Measurements from ENCODE around the gene PCDHA13.

The PCDHA13 gene

DNA sequence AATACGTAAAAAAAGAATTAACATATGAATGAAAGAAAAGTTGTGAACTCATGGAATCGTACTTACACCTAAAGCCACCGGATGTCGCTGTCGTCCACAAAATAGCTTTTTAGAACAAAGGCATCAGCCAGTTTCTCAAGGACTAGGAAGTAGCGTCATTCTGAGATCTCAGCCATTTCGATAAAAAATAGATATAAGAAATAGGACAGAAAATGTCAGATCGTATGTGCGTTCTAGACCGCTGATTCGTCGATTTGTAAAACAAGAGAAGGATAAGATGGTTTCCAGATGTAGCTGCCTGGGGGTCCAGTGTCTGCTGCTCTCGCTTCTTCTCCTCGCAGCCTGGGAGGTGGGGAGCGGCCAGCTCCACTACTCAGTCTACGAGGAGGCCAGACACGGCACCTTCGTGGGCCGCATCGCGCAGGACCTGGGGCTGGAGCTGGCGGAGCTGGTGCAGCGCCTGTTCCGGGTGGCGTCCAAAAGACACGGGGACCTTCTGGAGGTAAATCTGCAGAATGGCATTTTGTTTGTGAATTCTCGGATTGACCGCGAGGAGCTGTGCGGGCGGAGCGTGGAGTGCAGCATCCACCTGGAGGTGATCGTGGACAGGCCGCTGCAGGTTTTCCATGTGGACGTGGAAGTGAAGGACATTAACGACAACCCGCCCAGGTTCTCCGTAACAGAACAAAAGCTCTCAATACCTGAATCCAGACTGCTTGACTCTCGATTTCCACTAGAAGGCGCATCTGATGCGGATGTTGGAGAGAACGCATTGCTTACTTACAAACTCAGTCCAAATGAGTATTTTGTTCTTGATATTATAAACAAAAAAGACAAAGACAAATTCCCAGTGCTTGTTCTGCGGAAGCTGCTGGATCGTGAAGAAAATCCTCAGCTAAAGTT lies 25.9 kb upstream of the PCDHA13 start, which contains the start of gene PCDHA10:
PCDHA10 (plus strand) TSS at position 126 of the 903 bp plus-strand sequence; CDS start at position 278, 152 bp downstream.
- ChIA-PET POLR2A (interaction anchor here (1.8 kb wide), 1 partner anchor 185 kb away, joined by 9 read pairs; no protein-coding TSS in a partner anchor), CTCF (interaction anchor here (0.7 to 2.2 kb wide), 7 partner anchors 9 to 185 kb away, joined by 3 to 26 read pairs (median 4); partner anchors contain the start of gene PCDHA11)
- peak; percentile 14 for DNase-seq (ENCODE audit: extremely low spot score)
- TF ChIP-seq ZNF384 (IDR thresholded peaks at IDR 0.05) (no peak), L3MBTL2 (conservative IDR thresholded peaks at IDR 0.05) (no peak), FOXM1 (IDR thresholded peaks at IDR 0.05; ENCODE audit: borderline replicate concordance) (no peak), BHLHE40 (IDR thresholded peaks at IDR 0.05; ENCODE audit: borderline replicate concordance) (no peak), FOXA1 (IDR thresholded peaks at IDR 0.05) (no peak), SP1 (IDR thresholded peaks at IDR 0.05) (no peak), CTBP1 (IDR thresholded peaks at IDR 0.05; ENCODE audit: borderline replicate concordance) (no peak), LEF1 (IDR thresholded peaks at IDR 0.05; ENCODE audit: borderline replicate concordance) (no peak), NFRKB (IDR thresholded peaks at IDR 0.05) (no peak), TARDBP (IDR thresholded peaks at IDR 0.05) (no peak), HDGF (IDR thresholded peaks at IDR 0.05; ENCODE audit: borderline replicate concordance) (no peak), FOXK2 (IDR thresholded peaks at IDR 0.05) (no peak), ELF4 (IDR thresholded peaks at IDR 0.05) (no peak), SUZ12 (IDR thresholded peaks at IDR 0.05) (no peak)
- TF ChIP-seq, protein P1, sequence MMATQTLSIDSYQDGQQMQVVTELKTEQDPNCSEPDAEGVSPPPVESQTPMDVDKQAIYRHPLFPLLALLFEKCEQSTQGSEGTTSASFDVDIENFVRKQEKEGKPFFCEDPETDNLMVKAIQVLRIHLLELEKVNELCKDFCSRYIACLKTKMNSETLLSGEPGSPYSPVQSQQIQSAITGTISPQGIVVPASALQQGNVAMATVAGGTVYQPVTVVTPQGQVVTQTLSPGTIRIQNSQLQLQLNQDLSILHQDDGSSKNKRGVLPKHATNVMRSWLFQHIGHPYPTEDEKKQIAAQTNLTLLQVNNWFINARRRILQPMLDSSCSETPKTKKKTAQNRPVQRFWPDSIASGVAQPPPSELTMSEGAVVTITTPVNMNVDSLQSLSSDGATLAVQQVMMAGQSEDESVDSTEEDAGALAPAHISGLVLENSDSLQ (IDR thresholded peaks at IDR 0.05): no peak

DNA sequence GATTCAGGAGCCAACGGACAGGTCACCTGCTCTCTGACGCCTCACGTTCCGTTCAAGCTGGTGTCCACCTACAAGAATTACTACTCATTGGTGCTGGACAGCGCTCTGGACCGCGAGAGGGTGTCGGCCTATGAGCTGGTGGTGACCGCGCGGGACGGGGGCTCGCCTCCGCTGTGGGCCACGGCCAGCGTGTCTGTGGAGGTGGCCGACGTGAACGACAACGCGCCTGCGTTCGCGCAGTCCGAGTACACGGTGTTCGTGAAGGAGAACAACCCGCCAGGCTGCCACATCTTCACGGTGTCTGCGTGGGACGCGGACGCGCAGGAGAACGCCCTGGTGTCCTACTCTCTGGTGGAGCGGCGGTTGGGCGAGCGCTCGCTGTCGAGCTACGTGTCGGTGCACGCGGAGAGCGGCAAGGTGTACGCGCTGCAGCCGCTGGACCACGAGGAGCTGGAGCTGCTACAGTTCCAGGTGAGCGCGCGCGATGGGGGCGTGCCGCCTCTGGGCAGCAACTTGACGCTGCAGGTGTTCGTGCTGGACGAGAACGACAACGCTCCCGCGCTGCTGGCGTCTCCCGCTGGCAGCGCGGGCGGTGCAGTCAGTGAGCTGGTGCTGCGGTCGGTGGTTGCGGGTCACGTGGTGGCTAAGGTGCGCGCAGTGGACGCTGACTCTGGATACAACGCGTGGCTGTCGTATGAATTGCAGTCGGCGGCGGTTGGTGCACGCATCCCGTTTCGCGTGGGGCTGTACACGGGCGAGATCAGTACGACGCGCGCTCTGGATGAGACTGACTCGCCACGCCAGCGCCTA lies 24.5 kb upstream of the PCDHA13 start:
- CTCF ChIA-PET: interaction anchor here (1.8 to 2.0 kb wide), 2 partner anchors 8 to 183 kb away, joined by 7 to 26 read pairs; no protein-coding TSS in a partner anchor
- DNase-seq (ENCODE audit: extremely low spot score): no peak
- TF ChIP-seq LEF1 (IDR thresholded peaks at IDR 0.05; ENCODE audit: borderline replicate concordance): no peak
- TF ChIP-seq TARDBP (IDR thresholded peaks at IDR 0.05): no peak
- no peak for TF ChIP-seq BHLHE40 (IDR thresholded peaks at IDR 0.05; ENCODE audit: borderline replicate concordance)
- TF ChIP-seq ARNT (IDR thresholded peaks at IDR 0.05): no peak
- TF ChIP-seq NFRKB (IDR thresholded peaks at IDR 0.05): no peak
- TF ChIP-seq FOXM1 (IDR thresholded peaks at IDR 0.05; ENCODE audit: borderline replicate concordance): no peak
- TF ChIP-seq, protein P1 (IDR thresholded peaks at IDR 0.05): no peak
- no peak for TF ChIP-seq SP1 (IDR thresholded peaks at IDR 0.05)
- no peak for TF ChIP-seq HDGF (IDR thresholded peaks at IDR 0.05; ENCODE audit: borderline replicate concordance)
- TF ChIP-seq ELF4 (IDR thresholded peaks at IDR 0.05): no peak
- TF ChIP-seq FOXK2 (IDR thresholded peaks at IDR 0.05): no peak
- no peak for TF ChIP-seq CTBP1 (IDR thresholded peaks at IDR 0.05; ENCODE audit: borderline replicate concordance)
- no peak for TF ChIP-seq SUZ12 (IDR thresholded peaks at IDR 0.05)
- TF ChIP-seq FOXA1 (IDR thresholded peaks at IDR 0.05): no peak
- no peak for TF ChIP-seq L3MBTL2 (conservative IDR thresholded peaks at IDR 0.05)
- no peak for TF ChIP-seq ZNF384 (IDR thresholded peaks at IDR 0.05)
- POLR2A ChIA-PET: no interaction called here

DNA sequence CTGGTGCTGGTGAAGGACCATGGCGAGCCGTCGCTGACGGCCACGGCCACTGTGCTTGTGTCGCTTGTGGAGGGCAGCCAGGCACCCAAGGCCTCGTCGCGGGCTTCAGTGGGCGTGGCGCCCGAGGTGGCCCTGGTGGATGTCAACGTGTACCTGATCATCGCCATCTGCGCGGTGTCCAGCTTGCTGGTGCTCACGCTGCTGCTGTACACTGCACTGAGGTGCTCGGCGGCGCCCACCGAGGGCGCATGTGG lies 24.0 kb upstream of the PCDHA13 start:
- POLR2A ChIA-PET: no interaction called here
- CTCF ChIA-PET: no interaction called here
- DNase-seq (ENCODE audit: extremely low spot score): no peak
- TF ChIP-seq SUZ12 (IDR thresholded peaks at IDR 0.05): no peak
- no peak for TF ChIP-seq ZNF384 (IDR thresholded peaks at IDR 0.05)
- no peak for TF ChIP-seq FOXA1 (IDR thresholded peaks at IDR 0.05)
- TF ChIP-seq SP1 (IDR thresholded peaks at IDR 0.05): no peak
- TF ChIP-seq FOXM1 (IDR thresholded peaks at IDR 0.05; ENCODE audit: borderline replicate concordance): no peak
- no peak for TF ChIP-seq ARNT (IDR thresholded peaks at IDR 0.05)
- no peak for TF ChIP-seq L3MBTL2 (conservative IDR thresholded peaks at IDR 0.05)

DNA sequence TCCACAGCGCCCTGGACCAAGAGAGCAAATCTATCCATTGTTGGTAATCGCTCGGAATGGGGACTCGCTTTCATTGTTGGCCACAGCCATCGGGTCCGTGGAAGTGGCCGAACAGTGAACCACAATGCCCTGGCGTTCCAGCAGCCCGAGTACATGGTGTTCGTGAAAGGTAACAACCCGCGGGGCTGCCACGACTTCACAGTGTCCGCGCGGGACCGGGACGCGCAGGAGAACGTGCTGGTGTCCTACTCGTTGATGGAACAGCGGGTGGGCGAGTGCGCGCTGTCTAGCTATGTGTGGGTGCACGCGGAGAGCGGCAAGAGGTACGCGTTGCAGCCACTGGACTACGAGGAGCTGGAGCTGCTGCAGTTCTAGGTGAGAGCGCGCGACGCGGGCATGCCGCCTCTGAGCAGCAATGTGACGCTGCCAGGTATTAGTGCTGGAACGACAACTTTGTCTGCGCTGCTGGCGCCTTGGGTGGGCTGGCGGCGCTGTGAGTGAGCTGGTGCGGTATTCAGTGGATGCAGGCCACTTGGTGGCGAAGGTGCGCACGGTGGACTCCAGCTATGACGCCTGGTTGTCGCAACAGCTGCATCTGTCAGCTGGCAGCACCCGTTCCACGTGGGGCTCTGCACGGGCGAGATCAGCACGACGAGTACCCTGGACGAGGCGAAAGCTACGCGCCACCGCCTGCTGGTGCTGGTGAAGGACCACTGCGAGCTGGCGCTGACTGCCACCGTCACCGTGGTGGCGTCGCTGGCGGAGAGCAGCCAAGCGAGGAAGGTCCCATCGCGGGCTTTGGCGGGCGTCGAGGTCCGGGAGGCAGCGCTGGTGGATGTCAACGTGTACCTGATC lies 19.3 kb upstream of the PCDHA13 start:
- no peak for TF ChIP-seq TARDBP (IDR thresholded peaks at IDR 0.05)
- no peak for TF ChIP-seq SUZ12 (IDR thresholded peaks at IDR 0.05)
- TF ChIP-seq FOXM1 (IDR thresholded peaks at IDR 0.05; ENCODE audit: borderline replicate concordance): no peak
- TF ChIP-seq ARNT (IDR thresholded peaks at IDR 0.05): no peak
- no peak for TF ChIP-seq ELF4 (IDR thresholded peaks at IDR 0.05)
- TF ChIP-seq FOXK2 (IDR thresholded peaks at IDR 0.05): no peak
- no peak for TF ChIP-seq FOXA1 (IDR thresholded peaks at IDR 0.05)
- no peak for TF ChIP-seq CTBP1 (IDR thresholded peaks at IDR 0.05; ENCODE audit: borderline replicate concordance)
- CTCF ChIA-PET: no interaction called here
- POLR2A ChIA-PET: no interaction called here
- DNase-seq (ENCODE audit: extremely low spot score): no peak

DNA sequence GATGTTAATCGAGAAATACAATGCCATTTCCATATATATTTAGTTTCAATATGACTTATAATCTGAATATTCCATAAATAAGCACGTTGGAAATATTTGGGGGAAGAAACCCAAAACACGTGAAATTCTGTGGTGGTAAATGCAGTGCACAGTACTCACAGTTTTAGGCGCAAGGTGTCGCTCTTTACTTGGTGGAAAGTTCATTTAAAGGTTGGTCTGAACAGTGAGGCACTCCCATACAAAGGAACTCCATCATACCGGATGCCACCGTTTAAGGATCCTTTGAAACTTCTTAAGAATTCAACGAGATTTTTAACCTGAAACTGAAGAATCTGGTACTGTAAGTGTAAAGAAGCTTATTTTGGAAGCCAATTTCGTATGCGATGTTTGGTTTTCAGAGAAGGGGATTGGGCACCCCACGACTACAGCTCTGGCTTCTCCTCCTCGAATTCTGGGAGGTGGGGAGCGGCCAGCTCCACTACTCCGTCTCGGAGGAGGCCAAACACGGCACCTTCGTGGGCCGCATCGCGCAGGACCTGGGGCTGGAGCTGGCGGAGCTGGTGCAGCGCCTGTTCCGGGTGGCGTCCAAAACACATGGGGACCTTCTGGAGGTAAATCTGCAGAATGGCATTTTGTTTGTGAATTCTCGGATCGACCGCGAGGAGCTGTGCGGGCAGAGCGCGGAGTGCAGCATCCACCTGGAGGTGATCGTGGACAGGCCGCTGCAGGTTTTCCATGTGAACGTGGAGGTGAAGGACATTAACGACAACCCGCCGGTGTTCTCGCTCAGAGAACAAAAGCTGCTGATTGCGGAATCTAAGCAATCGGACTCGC lies 13.0 kb upstream of the PCDHA13 start, which contains the start of gene PCDHA11:
PCDHA11 (plus strand) TSS at position 237 of the 834 bp plus-strand sequence; CDS start at position 384, 147 bp downstream.
- TF ChIP-seq ARNT (IDR thresholded peaks at IDR 0.05) (no peak), LEF1 (IDR thresholded peaks at IDR 0.05; ENCODE audit: borderline replicate concordance) (no peak), SP1 (IDR thresholded peaks at IDR 0.05) (no peak), NFRKB (IDR thresholded peaks at IDR 0.05) (no peak), FOXA1 (IDR thresholded peaks at IDR 0.05) (no peak), L3MBTL2 (conservative IDR thresholded peaks at IDR 0.05) (0 out of 2 replicates have a peak, but pooled peaks have one; percentile 24)
- TF ChIP-seq, protein P1 (IDR thresholded peaks at IDR 0.05): no peak
- CTCF ChIA-PET: interaction anchor here (0.6 to 2.3 kb wide), 20 partner anchors 8 to 311 kb away, joined by 3 to 80 read pairs (median 5); partner anchors contain the start of genes PCDHA1, PCDHA10, PCDHA8 and PCDHAC1
- peak; percentile 52 for DNase-seq (ENCODE audit: extremely low spot score)
- POLR2A ChIA-PET: interaction anchor here (1.3 to 1.4 kb wide), 2 partner anchors 58 to 171 kb away, joined by 4 to 33 read pairs; no protein-coding TSS in a partner anchor

Data from HEK293T (cell line).